ENCODE results near the gene STXBP5.

STXBP5 gene

DNA sequence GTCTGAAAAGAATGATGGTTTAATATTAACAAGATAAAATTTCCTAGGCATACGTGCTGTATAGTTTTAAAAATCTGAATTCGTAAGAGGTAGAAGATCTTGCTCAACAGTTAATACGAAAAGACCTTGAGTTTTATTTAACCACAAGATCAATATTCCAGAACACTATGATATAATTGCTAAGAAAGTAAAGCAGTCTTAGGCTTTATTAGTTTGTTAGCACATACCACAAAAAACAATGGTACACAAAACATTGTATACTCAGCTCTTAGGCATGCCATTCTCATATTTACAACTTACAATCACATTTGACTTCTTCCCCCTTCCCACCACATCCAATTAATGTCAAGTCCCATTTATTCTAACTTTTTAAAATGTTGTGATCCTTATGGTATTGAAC lies 24.4 kb upstream of the STXBP5 start:
- no peak for DNase-seq

DNA sequence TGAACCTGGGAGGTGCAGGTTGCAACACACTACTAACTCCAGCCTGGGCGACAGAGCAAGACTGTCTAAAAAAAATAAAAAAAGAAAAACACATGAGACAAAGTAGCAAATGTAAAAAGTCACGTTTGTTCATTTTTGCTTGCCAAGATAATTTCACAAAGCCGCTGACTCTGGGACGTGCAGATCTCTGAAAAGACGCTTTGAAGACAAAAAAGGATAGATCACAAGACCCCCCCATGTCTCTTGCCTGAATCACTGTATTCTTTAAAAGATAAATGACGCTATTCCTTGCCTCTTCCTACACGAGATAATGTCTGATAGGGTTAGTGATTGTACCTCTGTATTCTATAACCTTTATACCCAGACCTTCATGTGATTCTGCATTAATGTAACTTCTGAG lies 23.3 kb upstream of the STXBP5 start:
- DNase-seq, result no peak

DNA sequence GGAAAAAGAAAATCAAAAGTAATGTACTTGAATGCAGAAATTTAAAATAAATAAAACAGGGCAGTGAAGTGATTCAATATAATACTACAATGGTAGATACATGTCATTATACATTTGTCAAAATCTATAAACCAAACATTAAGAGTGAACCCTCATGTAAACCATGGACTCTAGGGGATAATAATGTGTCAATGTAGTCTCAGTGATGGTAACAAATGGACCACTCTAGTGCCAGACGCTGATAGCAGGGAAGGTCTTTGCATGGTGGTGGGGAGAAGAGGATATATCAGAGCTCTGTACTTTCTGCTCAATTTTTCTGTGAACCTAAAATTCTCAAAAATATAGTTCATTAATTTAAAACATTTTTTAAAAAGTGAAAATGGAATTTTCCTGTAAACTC lies 19.8 kb upstream of the STXBP5 start:
- DNase-seq, result no peak

GRCh38 chr6:147185216-147185615 lies 19.0 kb upstream of the STXBP5 start:
- no peak for DNase-seq

GRCh38 chr6:147190556-147190955 lies 13.7 kb upstream of the STXBP5 start:
- DNase-seq, result no peak

GRCh38 chr6:147192278-147192911 lies 11.8 kb upstream of the STXBP5 start:
- no peak for DNase-seq

GRCh38 chr6:147194652-147195411 lies 9.4 kb upstream of the STXBP5 start:
- DNase-seq, result no peak

DNA sequence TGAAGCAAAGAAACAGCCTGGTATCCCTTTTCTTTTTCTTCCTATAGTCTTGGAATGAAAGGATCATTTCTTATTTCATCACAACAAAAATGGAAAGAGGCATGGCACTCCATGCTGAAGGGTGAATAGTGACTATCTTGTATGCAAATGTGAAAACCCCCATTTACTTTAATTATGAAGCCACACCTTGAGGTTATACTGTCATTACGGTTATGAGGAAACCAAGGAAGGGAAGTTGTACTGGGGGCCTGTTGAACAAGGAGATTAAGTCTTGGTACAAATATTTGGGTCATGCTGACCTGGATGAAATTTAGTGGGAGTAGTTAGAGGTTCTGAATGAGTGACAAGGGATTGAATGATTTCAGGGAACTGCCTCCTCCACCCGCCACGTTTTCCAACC lies 8.7 kb upstream of the STXBP5 start:
- DNase-seq, result no peak

DNA sequence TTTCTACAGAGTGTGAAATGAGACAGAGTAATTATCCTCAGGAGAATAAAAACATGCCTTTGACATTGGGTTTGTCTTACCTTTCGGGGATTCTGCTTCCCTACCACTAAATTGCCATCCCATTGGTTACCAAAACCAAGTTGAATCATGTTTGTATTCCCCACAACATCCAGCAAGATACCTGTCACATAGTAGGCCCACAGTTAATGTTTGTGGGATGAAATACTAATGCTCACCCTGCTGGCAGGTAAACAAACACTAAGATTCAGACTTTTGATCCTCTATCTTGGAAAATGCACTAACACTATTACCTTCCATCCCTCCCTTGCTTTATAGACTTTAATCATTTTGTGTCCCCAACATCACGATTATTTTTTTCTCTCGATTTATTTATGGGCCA lies 8.2 kb upstream of the STXBP5 start:
- no peak for DNase-seq

DNA sequence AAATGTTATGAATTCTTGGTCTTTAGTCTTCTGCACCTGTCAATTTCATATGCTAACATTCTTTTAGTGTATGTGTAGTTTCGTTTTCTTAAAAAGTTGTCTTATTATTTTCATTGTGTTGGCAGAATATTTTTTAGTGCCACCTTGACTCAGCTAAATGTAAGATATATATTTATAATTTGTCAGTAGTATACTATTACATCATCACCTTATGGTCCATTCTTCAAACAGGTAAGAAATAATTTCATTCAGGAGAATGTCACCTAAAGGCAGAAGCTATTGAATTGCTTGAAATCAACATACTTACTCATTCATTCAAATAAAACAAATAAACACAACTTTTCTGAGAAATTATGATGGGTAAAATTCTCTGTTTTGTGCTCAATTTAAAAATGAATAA lies 3.5 kb upstream of the STXBP5 start:
- DNase-seq, result no peak

DNA sequence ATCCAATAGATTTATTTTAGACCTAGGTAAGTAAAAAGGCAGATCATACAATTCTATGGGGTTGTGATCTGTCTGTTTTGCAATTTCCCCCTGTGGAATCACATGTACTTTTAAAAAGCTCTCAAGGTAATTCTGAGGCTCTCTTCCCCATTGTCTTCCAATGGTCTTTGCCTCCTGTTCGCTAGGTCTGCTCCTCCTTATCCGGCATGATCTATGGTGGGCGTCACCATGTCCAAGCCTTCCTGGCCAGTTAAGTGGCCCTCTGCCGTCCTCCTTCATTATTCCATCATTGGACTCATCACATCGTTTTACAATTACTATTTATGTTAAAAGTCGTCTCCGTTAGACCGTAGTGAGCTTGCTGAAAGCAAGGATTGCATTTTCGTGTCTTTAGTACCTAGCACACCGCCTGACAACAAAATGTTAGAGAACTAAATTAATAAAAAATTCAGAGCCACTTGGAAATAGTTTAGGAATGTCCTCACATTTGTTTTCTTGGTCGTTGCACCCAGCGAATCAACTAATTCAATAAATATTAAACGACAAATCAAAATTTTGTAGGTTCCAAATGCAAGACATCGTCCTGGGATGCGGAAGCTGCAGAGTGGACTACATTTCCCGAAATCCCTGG lies 2.2 kb upstream of the STXBP5 start:
- no peak for DNase-seq

DNA sequence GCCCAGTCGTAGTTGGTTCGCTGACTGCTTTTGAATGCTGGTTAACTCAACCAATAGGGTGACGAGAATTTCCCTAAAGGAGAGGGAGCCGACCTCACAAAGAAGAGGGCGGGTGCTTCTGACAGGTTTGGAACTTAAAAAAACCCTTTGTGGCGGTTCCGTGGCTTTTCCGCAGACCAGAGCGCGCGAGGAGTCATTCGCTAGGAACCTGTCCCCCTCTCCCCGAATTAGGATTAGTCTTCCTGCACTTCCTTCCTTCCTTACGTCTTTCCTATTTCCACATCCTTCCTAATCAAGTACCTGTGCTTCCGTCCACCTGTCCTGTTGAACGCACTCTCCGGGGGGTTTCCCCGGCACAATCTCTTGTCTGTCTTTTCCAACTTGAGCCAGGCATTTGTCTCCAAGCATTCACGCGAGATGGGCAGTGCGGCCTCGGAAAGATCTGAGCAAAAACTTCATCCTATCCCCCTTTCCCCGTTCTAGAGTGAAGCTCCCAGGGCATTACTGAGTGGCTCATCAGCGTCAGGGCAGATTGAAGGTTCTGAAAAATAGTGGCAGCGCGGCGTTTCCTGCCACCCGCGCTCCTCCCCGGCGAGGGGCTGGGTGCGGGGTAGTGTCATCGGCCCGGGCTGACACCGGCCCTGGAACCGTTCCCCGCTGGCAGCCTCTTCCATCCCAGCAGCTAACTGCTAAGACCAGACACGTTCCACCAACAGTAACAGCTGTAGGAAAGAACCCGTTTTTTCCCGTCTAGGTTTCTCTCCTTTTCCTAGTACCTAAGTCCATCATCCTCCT lies 1.5 kb upstream of the STXBP5 start:
- DNase-seq, result peak; percentile 83

GRCh38 chr6:147203311-147204059 lies 732 bp upstream of the STXBP5 start:
- peak; percentile 89 for DNase-seq

DNA sequence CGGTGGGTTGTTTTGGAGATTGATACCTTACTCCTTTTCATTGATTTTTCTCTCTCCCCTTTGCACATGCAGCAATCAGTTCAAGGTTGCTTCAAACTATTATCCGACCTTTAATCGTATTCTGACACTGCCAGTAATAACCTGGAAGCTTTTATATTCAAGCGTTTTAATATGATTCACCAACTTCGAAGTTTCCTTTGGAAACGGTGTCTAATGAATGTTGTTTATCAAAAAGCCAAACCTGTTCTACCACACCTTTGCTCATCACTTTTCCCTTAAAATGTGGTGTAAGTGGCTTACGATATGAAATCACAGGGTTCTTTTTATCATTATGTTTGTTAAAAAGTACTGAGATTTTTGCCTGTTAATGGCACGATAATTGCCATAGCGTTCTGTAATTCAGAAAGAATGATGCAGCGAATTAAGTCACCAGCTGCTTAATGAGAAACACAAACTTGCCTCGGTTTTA lies 660 bp downstream of the STXBP5 start:
- DNase-seq, result no peak

DNA sequence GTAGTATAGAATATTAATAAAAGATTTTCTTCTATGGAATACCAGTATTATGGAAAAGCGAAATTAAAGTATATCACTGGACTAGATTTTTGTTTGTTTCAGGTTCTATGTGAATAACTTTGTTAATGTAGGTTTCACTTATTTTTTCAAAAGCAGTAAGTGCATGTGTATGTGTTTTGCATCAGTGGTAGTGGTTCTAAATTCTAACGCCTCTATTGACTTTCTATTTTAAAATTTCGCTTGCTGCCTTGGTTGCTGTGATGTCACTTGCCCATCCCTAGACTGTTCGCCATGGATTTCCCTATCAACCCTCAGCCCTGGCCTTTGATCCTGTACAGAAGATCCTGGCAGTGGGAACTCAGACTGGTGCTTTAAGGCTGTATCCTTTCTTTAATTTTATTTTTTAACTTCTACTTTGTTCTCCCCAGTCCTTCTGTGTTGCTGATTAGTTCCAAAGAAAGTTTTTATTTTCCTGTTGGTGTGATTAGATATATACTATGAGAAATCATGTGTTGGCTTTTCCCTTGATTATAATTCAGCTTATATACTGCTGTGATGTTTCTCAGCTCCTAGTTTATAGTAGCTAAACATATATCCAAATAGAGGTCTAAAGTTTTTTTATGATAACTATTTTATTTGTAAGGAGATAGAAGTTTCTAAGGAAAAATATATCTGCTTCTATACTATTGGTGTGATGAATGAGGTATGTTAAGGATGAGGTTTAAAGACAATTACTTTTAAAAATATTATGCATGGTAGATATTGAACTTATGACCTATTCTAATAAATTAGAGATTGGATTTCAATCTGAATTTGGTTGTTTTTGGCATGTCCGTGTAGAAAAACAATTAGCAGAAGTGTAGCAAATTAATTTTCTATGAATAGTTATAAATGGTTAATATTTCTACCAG lies 1.7 kb downstream of the STXBP5 start:
- no peak for DNase-seq

DNA sequence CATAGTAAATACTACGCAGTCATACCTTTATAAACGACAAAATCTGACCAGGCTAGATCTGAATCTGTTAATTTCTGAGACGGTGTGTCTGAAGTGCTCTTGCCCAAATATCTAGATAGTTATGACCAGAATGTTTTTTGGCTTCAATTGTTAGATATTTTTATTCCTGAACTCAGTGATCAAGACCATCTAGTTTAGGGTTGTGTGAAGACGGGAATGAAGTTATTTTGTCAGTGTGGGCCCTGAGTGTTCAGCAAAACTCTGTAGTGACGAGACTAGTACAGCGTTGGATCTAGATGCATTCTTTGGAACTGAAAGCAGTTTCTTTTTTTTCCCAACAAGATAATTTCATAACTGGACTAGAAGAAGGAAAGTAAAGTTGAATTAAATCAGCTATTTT lies 3.1 kb downstream of the STXBP5 start:
- no peak for DNase-seq

- DNase-seq, result no peak
Measured at GRCh38 chr6:147207837-147208754, 3.9 kb downstream of the STXBP5 start.

DNA sequence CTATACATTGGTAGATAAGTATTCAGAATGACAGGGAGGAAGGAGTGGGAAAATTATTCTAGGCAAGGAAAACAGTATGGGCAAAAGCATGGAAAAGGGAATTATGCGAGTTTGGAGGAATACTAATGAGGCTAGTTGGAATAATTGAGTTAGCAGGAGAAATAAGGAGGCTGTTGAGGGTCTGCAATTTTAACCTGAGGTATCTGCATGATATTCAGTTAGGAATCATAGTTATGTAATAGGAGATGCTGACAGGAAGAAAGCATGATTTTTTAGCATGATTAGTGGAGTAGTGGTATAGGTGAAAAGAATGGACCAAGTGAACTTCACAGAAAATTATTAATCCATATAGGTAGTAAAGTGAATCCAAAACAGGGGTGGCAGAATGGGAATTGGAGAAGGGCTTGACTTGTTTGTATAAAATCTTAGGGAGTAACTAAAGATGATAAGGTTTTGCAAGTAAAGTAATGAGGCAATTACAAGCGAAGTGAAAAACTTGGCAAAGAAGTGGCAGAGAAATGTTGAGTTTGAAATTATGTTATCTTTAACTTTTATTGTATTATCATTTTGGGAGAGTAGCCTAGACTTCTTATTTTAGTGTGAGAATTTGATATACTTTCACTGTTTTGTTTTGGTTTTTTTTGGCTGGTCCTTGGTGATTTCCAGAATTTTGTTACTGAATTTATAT lies 5.7 kb downstream of the STXBP5 start:
- DNase-seq, result no peak

- no peak for DNase-seq
Measured at GRCh38 chr6:147211349-147211748, 7.1 kb downstream of the STXBP5 start.

GRCh38 chr6:147211831-147212230 lies 7.6 kb downstream of the STXBP5 start:
- no peak for DNase-seq

Data from activated CD8-positive, alpha-beta memory T cell treated with anti-CD3 and anti-CD28 coated beads for 24 hours (primary cell).